H1 (cell line): Measurements from ENCODE around the gene PLCH2. TPM values are rescaled to one million over a fixed set of nuclear protein-coding genes. Genes with fewer than 3 reads are reported as not detected.

Source experiments
- CTCF ChIA-PET: fragments of 300-600 bp; sonication (Branson Sonifier 250); formaldehyde crosslinking; loops from one replicate; lab custom pipeline; 2021; ENCODE audit not compliant: partially characterized antibody; lab: Charles Lee
- POLR2A ChIA-PET: fragments of 300-600 bp; sonication (Branson Sonifier 250); formaldehyde crosslinking; loops from one replicate; lab custom pipeline; 2021; ENCODE audit warnings: inconsistent platforms; ENCODE audit not compliant: partially characterized antibody; lab: Charles Lee
- DNase-seq, 2 experiments: peaks; one replicate each; pipeline versions ENCODE4 v3.0.0 to v3.0.0-alpha.2; 2010 to 2022; ENCODE audit warnings: low spot score in 2 of 2, low read depth in 1 of 2, mixed read lengths in 1 of 2
- FAIRE-seq: peaks from 2 replicates; lab custom pipeline; 2011; peaks lifted over from hg19 to GRCh38; lab: Jason Lieb, UNC
- H2AFZ ChIP-seq: 2 replicates; pipeline ENCODE4 v1.8.1; 2012; ENCODE audit warnings: low read length, inconsistent platforms
- H2AK5ac ChIP-seq: 2 replicates; pipeline ENCODE4 v1.6.1; 2013; ENCODE audit warnings: low read depth, low read length
- H2BK120ac ChIP-seq: replicated peaks from 2 replicates; pipeline ENCODE3; 2013; ENCODE audit warnings: low read depth, low read length, inconsistent platforms
- H2BK12ac ChIP-seq: 2 replicates; pipeline ENCODE4 v1.6.1; 2013; ENCODE audit warnings: low read depth, low read length
- H2BK15ac ChIP-seq: 2 replicates; pipeline ENCODE4 v1.6.1; 2013; ENCODE audit warnings: low read length
- H2BK20ac ChIP-seq: 2 replicates; pipeline ENCODE4 v1.6.1; 2013; ENCODE audit warnings: low read length
- H2BK5ac ChIP-seq: 2 replicates; pipeline ENCODE4 v1.6.1; 2013; ENCODE audit warnings: low read depth, low read length
- H3K14ac ChIP-seq: 2 replicates; pipeline ENCODE4 v1.6.1; 2013; ENCODE audit warnings: inconsistent platforms; ENCODE audit not compliant: insufficient read length
- H3K18ac ChIP-seq: 2 replicates; pipeline ENCODE4 v1.6.1; 2013; ENCODE audit warnings: low read length; ENCODE audit errors: extremely low read depth
- H3K23ac ChIP-seq: 2 replicates; pipeline ENCODE4 v1.6.1; 2013; ENCODE audit warnings: inconsistent platforms; ENCODE audit not compliant: insufficient read length
- H3K23me2 ChIP-seq: 2 replicates; pipeline ENCODE4 v1.6.1; 2013; ENCODE audit warnings: low read depth, low read length
- H3K27ac ChIP-seq: 2 replicates; pipeline ENCODE4 v1.6.1; 2011; ENCODE audit warnings: low read depth, low read length, inconsistent platforms
- H3K27me3 ChIP-seq, 4 experiments: replicated peaks in 1 of 4; 1 replicate in 1 of 4; 2 replicates in 3 of 4; pipeline versions ENCODE4 v1.6.1 to v1.8.1; 2011 to 2013; ENCODE audit warnings: low read length in 3 of 4, mild to moderate bottlenecking in 3 of 4, inconsistent platforms in 2 of 4, mixed read lengths in 2 of 4, moderate library complexity in 1 of 4; ENCODE audit not compliant: control insufficient read depth in 3 of 4, insufficient read depth in 3 of 4; ENCODE audit errors: extremely low read depth in 1 of 4
- H3K36me3 ChIP-seq, 4 experiments: 2 replicates each; pipeline versions ENCODE4 v1.6.1 to v1.8.1; 2011 to 2013; ENCODE audit warnings: mild to moderate bottlenecking in 4 of 4, low read length in 3 of 4, moderate library complexity in 2 of 4, control low read depth in 1 of 4, inconsistent platforms in 1 of 4; ENCODE audit not compliant: insufficient read depth in 4 of 4, control insufficient read depth in 2 of 4
- H3K4ac ChIP-seq: replicated peaks from 2 replicates; pipeline ENCODE3; 2013; ENCODE audit warnings: low read length, low read depth, mixed read lengths, inconsistent platforms; ENCODE audit not compliant: insufficient read length
- H3K4me1 ChIP-seq, 4 experiments: replicated peaks in 1 of 4; 1 replicate in 1 of 4; 2 replicates in 3 of 4; pipeline versions ENCODE4 v1.6.1 to v1.8.1; 2011 to 2013; ENCODE audit warnings: low read length in 3 of 4, inconsistent platforms in 2 of 4, mixed read lengths in 1 of 4; ENCODE audit not compliant: insufficient read depth in 4 of 4, control insufficient read depth in 3 of 4
- H3K4me2 ChIP-seq, 2 experiments: 2 replicates each; pipeline versions ENCODE4 v1.6.1 to v1.8.1; 2011 to 2013; ENCODE audit warnings: low read depth in 2 of 2, low read length in 2 of 2, control low read depth in 1 of 2, inconsistent platforms in 1 of 2, mild to moderate bottlenecking in 1 of 2; ENCODE audit not compliant: insufficient read depth in 1 of 2
- H3K4me3 ChIP-seq, 4 experiments: fragments of 200-600, 300-600 bp in 1 of 4; sonication (generic), shearing (Covaris generic), sonication (Bioruptor Twin) in 1 of 4; 2 replicates each; pipeline versions ENCODE4 v1.5.1 to v1.8.1; 2011 to 2016; ENCODE audit warnings: low read length in 4 of 4, low read depth in 3 of 4, control low read depth in 2 of 4, inconsistent platforms in 2 of 4, mild to moderate bottlenecking in 2 of 4, mixed read lengths in 1 of 4, moderate library complexity in 1 of 4; ENCODE audit not compliant: insufficient read depth in 2 of 4; ENCODE audit errors: extremely low read depth in 1 of 4
- H3K56ac ChIP-seq: replicated peaks from 2 replicates; pipeline ENCODE3; 2013; ENCODE audit warnings: low read depth, mild to moderate bottlenecking, mixed read lengths, low read length, inconsistent platforms; ENCODE audit not compliant: insufficient read length
- H3K79me1 ChIP-seq: 2 replicates; pipeline ENCODE4 v1.6.1; 2013; ENCODE audit warnings: low read depth, low read length, control low read depth
- H3K79me2 ChIP-seq, 2 experiments: 2 replicates each; pipeline versions ENCODE4 v1.6.1 to v1.8.1; 2012 to 2013; ENCODE audit warnings: low read length in 2 of 2, mild to moderate bottlenecking in 2 of 2, inconsistent platforms in 1 of 2; ENCODE audit not compliant: insufficient read depth in 2 of 2, control insufficient read depth in 1 of 2
- H3K9ac ChIP-seq, 4 experiments: replicated peaks in 1 of 4; 1 replicate in 1 of 4; 2 replicates in 3 of 4; pipeline versions ENCODE4 v1.6.1 to v1.8.1; 2011 to 2013; ENCODE audit warnings: low read depth in 3 of 4, low read length in 3 of 4, control low read depth in 2 of 4, mild to moderate bottlenecking in 2 of 4, moderate library complexity in 2 of 4, inconsistent platforms in 1 of 4; ENCODE audit errors: extremely low read depth in 1 of 4
- H3K9me3 ChIP-seq, 2 experiments: 2 replicates each; pipeline versions ENCODE4 v1.6.1 to v1.8.1; 2012 to 2013; ENCODE audit warnings: mild to moderate bottlenecking in 2 of 2, moderate library complexity in 2 of 2, control low read depth in 1 of 2, inconsistent platforms in 1 of 2, low read depth in 1 of 2, low read length in 1 of 2, mixed read lengths in 1 of 2; ENCODE audit not compliant: insufficient read depth in 2 of 2
- H4K20me1 ChIP-seq, 2 experiments: replicated peaks in 1 of 2; 2 replicates each; pipeline versions ENCODE3 to v1.8.1; 2011 to 2013; ENCODE audit warnings: inconsistent platforms in 2 of 2, low read length in 2 of 2, mild to moderate bottlenecking in 1 of 2; ENCODE audit not compliant: insufficient read depth in 2 of 2, control insufficient read depth in 1 of 2
- H4K5ac ChIP-seq: 2 replicates; pipeline ENCODE4 v1.6.1; 2013; ENCODE audit warnings: low read length, low read depth, mixed read lengths, inconsistent platforms; ENCODE audit not compliant: insufficient read length
- H4K8ac ChIP-seq: 2 replicates; pipeline ENCODE4 v1.8.0; 2013; ENCODE audit warnings: mild to moderate bottlenecking, moderate library complexity, low read length, inconsistent platforms; ENCODE audit not compliant: insufficient read depth; ENCODE audit errors: extremely low read depth
- H4K91ac ChIP-seq: replicated peaks from 2 replicates; pipeline ENCODE3; 2013; ENCODE audit warnings: low read length, mixed read lengths, inconsistent platforms; ENCODE audit not compliant: insufficient read length
- BRCA1 ChIP-seq: IDR thresholded peaks from 2 replicates; pipeline ENCODE4 v1.6.1; 2012; ENCODE audit warnings: low read depth, low read length, improper control_type of control experiment
- CREB1 ChIP-seq: IDR thresholded peaks from 2 replicates; pipeline ENCODE4 v1.6.1; 2012; ENCODE audit warnings: inconsistent platforms
- EZH2 ChIP-seq: fragments of 200-600 bp; sonication (generic); IDR thresholded peaks from 2 replicates; pipeline ENCODE4 v1.7.1; 2012; ENCODE audit warnings: low read depth, mild to moderate bottlenecking, moderate library complexity, low read length, inconsistent platforms; ENCODE audit not compliant: severe bottlenecking
- GTF2F1 ChIP-seq: IDR thresholded peaks from 2 replicates; pipeline ENCODE4 v1.6.1; 2012; ENCODE audit warnings: low read depth, low read length, improper control_type of control experiment, borderline replicate concordance
- HDAC2 ChIP-seq, 2 experiments: fragments of 300-600 bp in 1 of 2; sonication (generic) in 1 of 2; IDR thresholded peaks; 2 replicates each; pipeline ENCODE4 v1.6.1; 2011 to 2012; ENCODE audit warnings: low read depth in 2 of 2, low read length in 2 of 2, mild to moderate bottlenecking in 2 of 2, moderate library complexity in 2 of 2, borderline replicate concordance in 1 of 2, inconsistent platforms in 1 of 2
- KDM4A ChIP-seq: IDR thresholded peaks from one replicate; pipeline ENCODE4 v1.7.1; 2012; ENCODE audit warnings: low read depth, mild to moderate bottlenecking, moderate library complexity, low read length, inconsistent platforms; ENCODE audit not compliant: severe bottlenecking
- RNF2 ChIP-seq: fragments of 200-900, 300-1000 bp; sonication (generic); IDR thresholded peaks from 2 replicates; pipeline ENCODE4 v1.7.1; 2016; ENCODE audit warnings: borderline replicate concordance, low read depth, mild to moderate bottlenecking, antibody characterized with exemption, low read length; ENCODE audit not compliant: poor library complexity, severe bottlenecking; ENCODE audit errors: missing control alignments
- TAF1 ChIP-seq: IDR thresholded peaks from 2 replicates; pipeline ENCODE4 v1.6.1; 2011; ENCODE audit warnings: mild to moderate bottlenecking, low read depth, low read length
- TEAD4 ChIP-seq: IDR thresholded peaks from 2 replicates; pipeline ENCODE4 v1.6.1; 2012; ENCODE audit warnings: low read depth, low read length, inconsistent platforms, mixed read lengths
- YY1 ChIP-seq: IDR thresholded peaks from 2 replicates; pipeline ENCODE4 v1.6.1; 2011; ENCODE audit warnings: low read depth, mild to moderate bottlenecking, low read length
- ZNF274 ChIP-seq: IDR thresholded peaks from 2 replicates; pipeline ENCODE4 v1.7.0; 2012; ENCODE audit warnings: low read length, borderline replicate concordance; ENCODE audit errors: extremely low read depth
- WGBS, 2 experiments: shearing (Covaris generic) in 1 of 2; methylation state at CpG; one replicate each; pipeline versions ENCODE4 v1.1.6 to v1.1.7; 2013 to 2015; ENCODE audit warnings: low lambda C conversion rate in 2 of 2, mixed read lengths in 2 of 2, inconsistent platforms in 1 of 2, low coverage in 1 of 2, missing lambda C conversion rate in 1 of 2; ENCODE audit not compliant: insufficient replicate concordance in 2 of 2, insufficient coverage in 1 of 2, insufficient read length in 1 of 2; ENCODE audit errors: extremely low coverage in 1 of 2, missing lambda C conversion rate in 1 of 2; 5-methylcytosine and 5-hydroxymethylcytosine counted together
- polyA plus RNA-seq, 7 experiments: library from polyadenylated mRNA; depleted of rRNA in 3 of 7; stranded (reverse) in 5 of 7; unstranded in 2 of 7; fragments of >200 nt in 5 of 7; fragments of 200-250 nt in 2 of 7; gene quantifications; 1 replicate in 5 of 7; 2 replicates in 1 of 7; 4 replicates in 1 of 7; pipeline versions ENCODE4 v1.2.1 to v1.2.3, GENCODE V29; 2011 to 2013; ENCODE audit warnings: missing spikeins in 2 of 7, mixed read lengths in 2 of 7
- total RNA-seq: library from RNA; stranded (reverse); fragmentation: NEBNext Ultra II Directional; extraction: Animal tissue kit (Norgen Biotek cat#: 25700); gene quantifications from 2 replicates; pipeline ENCODE4 v1.2.1, GENCODE V29; 2021

The PLCH2 gene
- total and polyA plus RNA-seq, 2 of the 8 experiments (the other 6 are each of a cell fraction or from before 2014, with no cell fraction given) = 0.14 to 0.19 TPM

GRCh38 chr1:2546515-2547209 is 70.6 kb downstream of the PLCH2 start:
- H3K27me3 ChIP-seq = peaks cover 0 to 9% (median 5%) of the 10 kb centered on the region in 4 experiments; a peak in 3 of 7 replicates
- H4K5ac ChIP-seq = peak overlapping the region; percentile 90
- H3K79me1 ChIP-seq = no peaks in the 10 kb centered on the region
- no peaks in the 10 kb centered on the region for H3K79me2 ChIP-seq
- H3K27ac ChIP-seq = 0 out of 2 replicates have a peak overlapping the region, but pooled peaks have one; percentile 40
- ChIA-PET CTCF (interaction anchor here (0.7 to 3.7 kb wide), 21 partner anchors 7 to 946 kb away, joined by 3 to 27 read pairs (median 5); partner anchors contain the start of genes HES5, PANK4 and PEX10), POLR2A (interaction anchor here (0.5 to 1.7 kb wide), 13 partner anchors 14 to 806 kb away, joined by 3 to 9 read pairs (median 4); partner anchors contain the start of genes HES5 and PANK4)
- H2BK12ac ChIP-seq = peak overlapping the region; percentile 23; the same call in 1 of the 2 replicates
- H3K18ac ChIP-seq = peak overlapping the region; percentile 87
- H4K20me1 ChIP-seq = no peaks in the 10 kb centered on the region
- no peak overlapping the region for H2BK15ac ChIP-seq
- H3K23ac ChIP-seq = no peak overlapping the region
- H3K4me2 ChIP-seq = peak overlapping the region; percentile 82 to 92
- peak overlapping the region; percentile 96 for H3K4ac ChIP-seq
- H3K9me3 ChIP-seq = no peaks in the 10 kb centered on the region
- H2BK5ac ChIP-seq = peak overlapping the region; percentile 87
- H4K8ac ChIP-seq = peak overlapping the region; percentile 88
- 2% methylated on average over 32 of the region's 52 CpGs; no CpG with 5 or more reads in 1 of the 2 experiments for WGBS, 2 experiments
- H2AFZ ChIP-seq = no peak overlapping the region
- DNase-seq = peak; percentile 73 to 84
- peaks cover 10% of the 10 kb centered on the region; the same call in 1 of the 2 replicates for H3K23me2 ChIP-seq
- H2AK5ac ChIP-seq = no peak overlapping the region
- peaks cover 0 to 31% (median 28%) of the 10 kb centered on the region in 4 experiments; a peak in 6 of 7 replicates for H3K4me1 ChIP-seq
- H3K14ac ChIP-seq = no peak overlapping the region
- no peaks in the 10 kb centered on the region for H3K36me3 ChIP-seq
- FAIRE-seq = no peak
- peak overlapping the region; percentile 78 for H2BK120ac ChIP-seq
- peak overlapping the region; percentile 91 for H4K91ac ChIP-seq
- peak overlapping the region; percentile 51 to 75 (median 63) for H3K4me3 ChIP-seq
- no peak overlapping the region for H2BK20ac ChIP-seq
- H3K56ac ChIP-seq = peak overlapping the region; percentile 82
- H3K9ac ChIP-seq = peak overlapping the region in 3 of 4 experiments; percentile 34 to 44 (median 39); a peak in 4 of 7 replicates
- TF ChIP-seq TAF1 (0 out of 2 replicates have a peak, but pooled peaks have one; percentile 18), EZH2 (peak; percentile 27), RNF2 (no peak), CREB1 (no peak), TEAD4 (no peak), ZNF274 (no peak), HDAC2 (IDR thresholded peaks at IDR 0.05; ENCODE audit: borderline replicate concordance in 1 of 2, low read depth in 2 of 2, low read length in 2 of 2) (peak in 1 of 2 experiments; percentile 60; a peak in 1 of 4 replicates), GTF2F1 (no peak), YY1 (no peak), BRCA1 (no peak), KDM4A (peak; percentile 41)
